Liver (tissue), 9 donors: ENCODE measurements around the gene EEF2K. TPM values are rescaled to one million over a fixed set of nuclear protein-coding genes. Genes with fewer than 3 reads are reported as not detected.

Experiments used
- DNase-seq: peaks from one replicate; pipeline ENCODE4 v3.0.0-alpha.2; 2017; ENCODE audit warnings: low spot score
- H3K27ac ChIP-seq, 2 donors: one replicate each; pipeline ENCODE4 v1.7.0; 2013; ENCODE audit warnings: inconsistent platforms in 2 of 2, low read length in 2 of 2, control low read depth in 1 of 2, low read depth in 1 of 2, mild to moderate bottlenecking in 1 of 2
- H3K27me3 ChIP-seq, 4 donors: one replicate each; pipeline versions ENCODE4 v1.6.1 to v1.7.0; 2013; ENCODE audit warnings: low read length in 3 of 4, inconsistent platforms in 1 of 4, mild to moderate bottlenecking in 1 of 4, moderate library complexity in 1 of 4; ENCODE audit not compliant: control insufficient read depth in 4 of 4, insufficient read depth in 4 of 4
- H3K36me3 ChIP-seq, 4 donors: one replicate each; pipeline versions ENCODE4 v1.6.1 to v1.7.0; 2013; ENCODE audit warnings: low read length in 3 of 4, mild to moderate bottlenecking in 3 of 4, low read depth in 1 of 4, moderate library complexity in 1 of 4; ENCODE audit not compliant: control insufficient read depth in 4 of 4, insufficient read depth in 3 of 4
- H3K4me1 ChIP-seq, 4 donors: one replicate each; pipeline versions ENCODE4 v1.6.1 to v1.7.0; 2013; ENCODE audit warnings: low read length in 3 of 4, mild to moderate bottlenecking in 3 of 4, moderate library complexity in 1 of 4; ENCODE audit not compliant: control insufficient read depth in 4 of 4, insufficient read depth in 4 of 4
- H3K4me3 ChIP-seq, 3 donors: one replicate each; pipeline versions ENCODE4 v1.6.1 to v1.7.0; 2013; ENCODE audit warnings: low read length in 3 of 3, control low read depth in 1 of 3, low read depth in 1 of 3, mild to moderate bottlenecking in 1 of 3
- H3K9ac ChIP-seq, 2 donors: one replicate each; pipeline ENCODE4 v1.7.0; 2013; ENCODE audit warnings: low read length in 2 of 2, mild to moderate bottlenecking in 2 of 2, moderate library complexity in 2 of 2, control low read depth in 1 of 2, low read depth in 1 of 2
- H3K9me3 ChIP-seq, 4 donors: one replicate each; pipeline versions ENCODE4 v1.6.1 to v1.7.0; 2013; ENCODE audit warnings: low read length in 3 of 4; ENCODE audit not compliant: control insufficient read depth in 4 of 4
- CTCF ChIP-seq: fragments of 150-350 bp; IDR thresholded peaks from 2 replicates; pipeline ENCODE4 v1.5.1; 2017; ENCODE audit warnings: improper control_type of control experiment, low read depth, low read length; ENCODE audit not compliant: missing input control
- EGR1 ChIP-seq, 2 donors: IDR thresholded peaks; 2 replicates each; pipeline ENCODE4 v1.6.1; 2016 to 2018; ENCODE audit warnings: antibody characterized with exemption in 2 of 2, low read depth in 2 of 2
- FOXA1 ChIP-seq: IDR thresholded peaks from 2 replicates; pipeline ENCODE4 v1.6.1; 2016; ENCODE audit warnings: antibody characterized with exemption
- FOXA2 ChIP-seq: IDR thresholded peaks from 2 replicates; pipeline ENCODE4 v1.6.1; 2016; ENCODE audit warnings: antibody characterized with exemption
- GABPA ChIP-seq, 2 donors: IDR thresholded peaks in 1 of 2; conservative IDR thresholded peaks in 1 of 2; 2 replicates each; pipeline ENCODE4 v1.6.1; 2016; ENCODE audit warnings: antibody characterized with exemption in 2 of 2, mild to moderate bottlenecking in 1 of 2, moderate library complexity in 1 of 2
- HNF4A ChIP-seq, 2 donors: conservative IDR thresholded peaks; 2 replicates each; pipeline ENCODE4 v1.6.1; 2016; ENCODE audit warnings: antibody characterized with exemption in 2 of 2, mild to moderate bottlenecking in 2 of 2
- HNF4G ChIP-seq: IDR thresholded peaks from 2 replicates; pipeline ENCODE4 v1.6.1; 2016; ENCODE audit warnings: antibody characterized with exemption
- JUND ChIP-seq, 2 donors: IDR thresholded peaks; 2 replicates each; pipeline ENCODE4 v1.6.1; 2016; ENCODE audit warnings: antibody characterized with exemption in 2 of 2
- MAX ChIP-seq: IDR thresholded peaks from 2 replicates; pipeline ENCODE4 v1.6.1; 2016; ENCODE audit warnings: antibody characterized with exemption
- NR2F2 ChIP-seq: IDR thresholded peaks from 2 replicates; pipeline ENCODE4 v1.6.1; 2016; ENCODE audit warnings: antibody characterized with exemption
- RAD21 ChIP-seq, 2 donors: IDR thresholded peaks; 2 replicates each; pipeline ENCODE4 v1.6.1; 2016; ENCODE audit warnings: antibody characterized with exemption in 2 of 2, mild to moderate bottlenecking in 2 of 2
- REST ChIP-seq: IDR thresholded peaks from 2 replicates; pipeline ENCODE4 v1.6.1; 2016; ENCODE audit warnings: antibody characterized with exemption, mild to moderate bottlenecking
- RXRA ChIP-seq, 2 donors: IDR thresholded peaks; 2 replicates each; pipeline ENCODE4 v1.6.1; 2017 to 2018; ENCODE audit warnings: antibody characterized with exemption in 2 of 2, mild to moderate bottlenecking in 1 of 2
- SP1 ChIP-seq: IDR thresholded peaks from 2 replicates; pipeline ENCODE4 v1.6.1; 2018; ENCODE audit warnings: antibody characterized with exemption, mild to moderate bottlenecking
- TAF1 ChIP-seq: conservative IDR thresholded peaks from 2 replicates; pipeline ENCODE4 v1.6.1; 2016; ENCODE audit warnings: antibody characterized with exemption, mild to moderate bottlenecking
- YY1 ChIP-seq: IDR thresholded peaks from 2 replicates; pipeline ENCODE4 v1.6.1; 2016; ENCODE audit warnings: antibody characterized with exemption, mild to moderate bottlenecking
- WGBS: extraction: QIAGEN DNeasy Blood & Tissue Kit; methylation state at CpG from one replicate; pipeline ENCODE4 v1.1.7; 2013; 5-methylcytosine and 5-hydroxymethylcytosine counted together
- polyA plus RNA-seq, 2 donors: library from polyadenylated mRNA; stranded (reverse) in 1 of 2; unstranded in 1 of 2; fragments of 200-250 nt in 1 of 2; fragments of >200 nt in 1 of 2; fragmentation: Nextera tagmentation in 1 of 2; extraction: Ambion mirVana in 1 of 2; gene quantifications; one replicate each; pipeline versions ENCODE4 v1.2.1 to v1.2.3, GENCODE V29; 2013 to 2015
- total RNA-seq, 2 donors: library from RNA; depleted of rRNA; stranded (reverse); fragments of >200 nt; gene quantifications; one replicate each; pipeline ENCODE4 v1.2.3, GENCODE V29; 2014
- TF ChIP-seq, protein P1 (sequence below): IDR thresholded peaks from 2 replicates; pipeline ENCODE4 v1.6.1; 2016; ENCODE audit warnings: antibody characterized with exemption
- TF ChIP-seq, protein P2 (sequence below): IDR thresholded peaks from 2 replicates; pipeline ENCODE4 v1.6.1; 2016; ENCODE audit warnings: antibody characterized with exemption
- donor health status: healthy.
- donor health status: healthy.
- donor health status: healthy.
- donor health status: healthy.
- donor health status: healthy.

The EEF2K gene
- total and polyA plus RNA-seq, 4 donors, result 3.2 to 14.3 (median 8.0) TPM

DNA sequence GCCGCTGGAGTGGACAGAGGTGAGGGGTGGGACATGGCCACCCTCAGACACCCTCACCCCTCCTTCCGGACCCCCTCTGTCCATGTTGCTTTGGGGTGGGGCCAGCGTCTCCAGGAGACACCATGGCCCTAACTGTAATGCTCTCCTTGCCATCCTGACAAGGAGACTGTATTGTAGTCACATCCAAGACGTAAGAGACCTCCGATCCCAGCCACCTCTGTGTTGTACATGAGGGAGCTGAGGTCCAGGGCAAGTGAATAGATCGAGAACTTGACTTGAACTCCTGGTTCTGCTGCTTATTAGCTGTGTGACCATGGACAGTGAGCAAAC, 121.3 kb downstream of the EEF2K start:
- H3K4me1 ChIP-seq, result no peaks in the 10 kb centered on the region
- H3K27ac ChIP-seq, result no peak overlapping the region
- H3K9ac ChIP-seq, result no peak overlapping the region
- peaks cover 15 to 66% (median 35%) of the 10 kb centered on the region in 4 donors for H3K36me3 ChIP-seq
- 96% methylated on average over 6 of the region's 6 CpGs for WGBS
- DNase-seq, result no peak
- TF ChIP-seq MAX (no peak), RAD21 (IDR thresholded peaks at IDR 0.05) (no peak), EGR1 (IDR thresholded peaks at IDR 0.05; ENCODE audit: low read depth in 2 of 2) (no peak), YY1 (no peak), CTCF (no peak), FOXA2 (no peak), SP1 (no peak), NR2F2 (no peak), FOXA1 (no peak), REST (no peak), HNF4A (conservative IDR thresholded peaks at IDR 0.05) (no peak), RXRA (IDR thresholded peaks at IDR 0.05) (no peak), GABPA (IDR thresholded peaks at IDR 0.05 in 1 of 2, conservative IDR thresholded peaks at IDR 0.05 in 1 of 2) (no peak)
- TF ChIP-seq, protein P1, sequence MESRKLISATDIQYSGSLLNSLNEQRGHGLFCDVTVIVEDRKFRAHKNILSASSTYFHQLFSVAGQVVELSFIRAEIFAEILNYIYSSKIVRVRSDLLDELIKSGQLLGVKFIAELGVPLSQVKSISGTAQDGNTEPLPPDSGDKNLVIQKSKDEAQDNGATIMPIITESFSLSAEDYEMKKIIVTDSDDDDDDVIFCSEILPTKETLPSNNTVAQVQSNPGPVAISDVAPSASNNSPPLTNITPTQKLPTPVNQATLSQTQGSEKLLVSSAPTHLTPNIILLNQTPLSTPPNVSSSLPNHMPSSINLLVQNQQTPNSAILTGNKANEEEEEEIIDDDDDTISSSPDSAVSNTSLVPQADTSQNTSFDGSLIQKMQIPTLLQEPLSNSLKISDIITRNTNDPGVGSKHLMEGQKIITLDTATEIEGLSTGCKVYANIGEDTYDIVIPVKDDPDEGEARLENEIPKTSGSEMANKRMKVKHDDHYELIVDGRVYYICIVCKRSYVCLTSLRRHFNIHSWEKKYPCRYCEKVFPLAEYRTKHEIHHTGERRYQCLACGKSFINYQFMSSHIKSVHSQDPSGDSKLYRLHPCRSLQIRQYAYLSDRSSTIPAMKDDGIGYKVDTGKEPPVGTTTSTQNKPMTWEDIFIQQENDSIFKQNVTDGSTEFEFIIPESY, result no peak
- TF ChIP-seq, protein P2, sequence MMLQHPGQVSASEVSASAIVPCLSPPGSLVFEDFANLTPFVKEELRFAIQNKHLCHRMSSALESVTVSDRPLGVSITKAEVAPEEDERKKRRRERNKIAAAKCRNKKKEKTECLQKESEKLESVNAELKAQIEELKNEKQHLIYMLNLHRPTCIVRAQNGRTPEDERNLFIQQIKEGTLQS, result no peak
- H3K9me3 ChIP-seq, result no peaks in the 10 kb centered on the region
- H3K27me3 ChIP-seq, result no peaks in the 10 kb centered on the region
- no peak overlapping the region for H3K4me3 ChIP-seq

GRCh38 chr16:22328081-22328725, 122.1 kb downstream of the EEF2K start:
- H3K9me3 ChIP-seq, result no peaks in the 10 kb centered on the region
- DNase-seq, result no peak
- no peak overlapping the region for H3K27ac ChIP-seq
- H3K36me3 ChIP-seq, result peaks cover 16 to 60% (median 35%) of the 10 kb centered on the region in 4 donors
- WGBS, result 94% methylated on average over 10 of the region's 10 CpGs
- no peaks in the 10 kb centered on the region for H3K27me3 ChIP-seq
- no peaks in the 10 kb centered on the region for H3K4me1 ChIP-seq
- H3K9ac ChIP-seq, result no peak overlapping the region
- no peak overlapping the region for H3K4me3 ChIP-seq
- TF ChIP-seq FOXA2, result no peak
- no peak for TF ChIP-seq EGR1 (IDR thresholded peaks at IDR 0.05; ENCODE audit: low read depth in 2 of 2)
- TF ChIP-seq RAD21 (IDR thresholded peaks at IDR 0.05), result no peak
- no peak for TF ChIP-seq SP1
- no peak for TF ChIP-seq MAX
- TF ChIP-seq TAF1, result no peak
- TF ChIP-seq FOXA1, result no peak
- no peak for TF ChIP-seq HNF4G
- no peak for TF ChIP-seq RXRA (IDR thresholded peaks at IDR 0.05)
- TF ChIP-seq, protein P2, result no peak
- no peak for TF ChIP-seq JUND (IDR thresholded peaks at IDR 0.05)
- TF ChIP-seq, protein P1, result no peak
- TF ChIP-seq YY1, result no peak
- no peak for TF ChIP-seq GABPA (IDR thresholded peaks at IDR 0.05 in 1 of 2, conservative IDR thresholded peaks at IDR 0.05 in 1 of 2)
